CD14-positive monocyte (primary cell): ENCODE measurements around the gene QKI. TPM values are rescaled to one million over a fixed set of nuclear protein-coding genes. Genes with fewer than 3 reads are reported as not detected.

Source experiments
- DNase-seq, 3 donors: peaks; one replicate each; pipeline ENCODE4 v3.0.0-alpha.2; 2011 to 2022
- H2AFZ ChIP-seq: 2 replicates; pipeline ENCODE4 v1.6.0; 2012; ENCODE audit warnings: mild to moderate bottlenecking, low read depth, low read length, inconsistent platforms; ENCODE audit not compliant: insufficient read depth, poor library complexity, severe bottlenecking
- H3K27ac ChIP-seq, 2 donors: 1 replicate in 1 of 2; 2 replicates in 1 of 2; pipeline ENCODE4 v1.5.1; 2012 to 2013; ENCODE audit warnings: low read length in 2 of 2, control low read depth in 1 of 2, inconsistent platforms in 1 of 2, low read depth in 1 of 2, mild to moderate bottlenecking in 1 of 2
- H3K27me3 ChIP-seq, 2 donors: one replicate each; pipeline versions ENCODE4 v1.6.0 to v1.6.1; 2011 to 2013; ENCODE audit warnings: low read length in 2 of 2; ENCODE audit not compliant: control insufficient read depth in 2 of 2, insufficient read depth in 2 of 2
- H3K36me3 ChIP-seq, 2 donors: replicated peaks in 1 of 2; 1 replicate in 1 of 2; 2 replicates in 1 of 2; pipeline versions ENCODE4 v1.5.1 to v1.6.1; 2012 to 2013; ENCODE audit warnings: low read length in 2 of 2, control low read depth in 1 of 2, inconsistent platforms in 1 of 2, mild to moderate bottlenecking in 1 of 2; ENCODE audit not compliant: insufficient read depth in 2 of 2, control insufficient read depth in 1 of 2
- H3K4me1 ChIP-seq, 2 donors: 1 replicate in 1 of 2; 2 replicates in 1 of 2; pipeline versions ENCODE4 v1.5.1 to v1.6.1; 2012 to 2013; ENCODE audit warnings: low read length in 2 of 2, control low read depth in 1 of 2, inconsistent platforms in 1 of 2, mild to moderate bottlenecking in 1 of 2, moderate library complexity in 1 of 2; ENCODE audit not compliant: insufficient read depth in 2 of 2, control insufficient read depth in 1 of 2
- H3K4me2 ChIP-seq: replicated peaks from 2 replicates; pipeline ENCODE3; 2012; ENCODE audit warnings: low read length, moderate library complexity, mild to moderate bottlenecking; ENCODE audit not compliant: poor library complexity, severe bottlenecking; ENCODE audit errors: extremely low read depth
- H3K4me3 ChIP-seq, 3 experiments: fragments of 200-600 bp in 1 of 3; sonication (generic) in 1 of 3; replicated peaks in 1 of 3; 1 replicate in 2 of 3; 2 replicates in 1 of 3; pipeline ENCODE4 v1.5.1; 2011 to 2013; ENCODE audit warnings: low read length in 3 of 3, mild to moderate bottlenecking in 3 of 3, control low read depth in 2 of 3, low read depth in 2 of 3, inconsistent platforms in 1 of 3, moderate library complexity in 1 of 3
- H3K79me2 ChIP-seq: 2 replicates; pipeline ENCODE4 v1.6.0; 2012; ENCODE audit warnings: mild to moderate bottlenecking, control low read depth, inconsistent platforms, low read length, moderate library complexity; ENCODE audit not compliant: insufficient read depth
- H3K9ac ChIP-seq: 2 replicates; pipeline ENCODE4 v1.6.0; 2017; ENCODE audit warnings: low read length, mild to moderate bottlenecking; ENCODE audit not compliant: insufficient read depth, poor library complexity, severe bottlenecking
- H3K9me3 ChIP-seq, 2 donors: replicated peaks in 1 of 2; 1 replicate in 1 of 2; 2 replicates in 1 of 2; pipeline versions ENCODE4 v1.5.1 to v1.6.1; 2012 to 2013; ENCODE audit warnings: low read length in 2 of 2, control low read depth in 1 of 2; ENCODE audit not compliant: control insufficient read depth in 1 of 2, insufficient read depth in 1 of 2
- H4K20me1 ChIP-seq: 2 replicates; pipeline ENCODE4 v1.6.0; 2012; ENCODE audit warnings: mild to moderate bottlenecking, low read length, control low read depth, moderate library complexity; ENCODE audit not compliant: insufficient read depth
- H3K27ac Mint-ChIP-seq, 7 donors: one replicate each; pipeline ENCODE4 v1.8.0; 2020; ENCODE audit warnings: mild to moderate bottlenecking in 7 of 7, mixed read lengths in 7 of 7, moderate library complexity in 6 of 7, inconsistent platforms in 2 of 7
- H3K27me3 Mint-ChIP-seq, 3 donors: one replicate each; pipeline ENCODE4 v1.8.0; 2021 to 2022; ENCODE audit warnings: low read depth in 3 of 3, mild to moderate bottlenecking in 3 of 3, mixed read lengths in 3 of 3, moderate library complexity in 3 of 3, inconsistent platforms in 1 of 3
- H3K36me3 Mint-ChIP-seq, 2 donors: one replicate each; pipeline ENCODE4 v1.8.0; 2020; ENCODE audit warnings: mixed read lengths in 2 of 2, inconsistent platforms in 1 of 2, mild to moderate bottlenecking in 1 of 2
- H3K4me1 Mint-ChIP-seq: one replicate; pipeline ENCODE4 v1.8.0; 2020; ENCODE audit warnings: mild to moderate bottlenecking, mixed read lengths
- H3K4me3 Mint-ChIP-seq, 2 donors: one replicate each; pipeline ENCODE4 v1.8.0; 2020; ENCODE audit warnings: mild to moderate bottlenecking in 2 of 2, mixed read lengths in 2 of 2, moderate library complexity in 1 of 2
- H3K9me3 Mint-ChIP-seq, 7 donors: one replicate each; pipeline ENCODE4 v1.8.0; 2020 to 2022; ENCODE audit warnings: mixed read lengths in 7 of 7, mild to moderate bottlenecking in 6 of 7, moderate library complexity in 6 of 7, inconsistent platforms in 2 of 7
- WGBS: methylation state at CpG from one replicate; pipeline ENCODE4 v1.1.5; 2013; ENCODE audit warnings: missing lambda C conversion rate; ENCODE audit not compliant: insufficient coverage; 5-methylcytosine and 5-hydroxymethylcytosine counted together
- intact Hi-C, 2 donors: fragments of 100-400 bp; cut with micrococcal nuclease; formaldehyde crosslinking; loops; one replicate each; pipeline versions ENCODE4 v1.15.0 to v1.15.1; 2023
- polyA plus RNA-seq, 3 donors: library from polyadenylated mRNA; depleted of rRNA in 1 of 3; unstranded in 2 of 3; stranded (reverse) in 1 of 3; fragments of 300-500 nt in 2 of 3; fragments of >200 nt in 1 of 3; fragmentation: Illumina TruSeq in 2 of 3; gene quantifications; 1 replicate in 2 of 3; 2 replicates in 1 of 3; pipeline ENCODE4 v1.2.3, GENCODE V29; 2012 to 2021
- TF ChIP-seq, protein P1 (sequence below): fragments of 200-600 bp; IDR thresholded peaks from one replicate; pipeline ENCODE4 v1.8.0; 2022; ENCODE audit warnings: antibody characterized with exemption, mild to moderate bottlenecking

The QKI gene
- polyA plus RNA-seq, 3 donors, result 24.3 to 154 (median 71.8) TPM

DNA sequence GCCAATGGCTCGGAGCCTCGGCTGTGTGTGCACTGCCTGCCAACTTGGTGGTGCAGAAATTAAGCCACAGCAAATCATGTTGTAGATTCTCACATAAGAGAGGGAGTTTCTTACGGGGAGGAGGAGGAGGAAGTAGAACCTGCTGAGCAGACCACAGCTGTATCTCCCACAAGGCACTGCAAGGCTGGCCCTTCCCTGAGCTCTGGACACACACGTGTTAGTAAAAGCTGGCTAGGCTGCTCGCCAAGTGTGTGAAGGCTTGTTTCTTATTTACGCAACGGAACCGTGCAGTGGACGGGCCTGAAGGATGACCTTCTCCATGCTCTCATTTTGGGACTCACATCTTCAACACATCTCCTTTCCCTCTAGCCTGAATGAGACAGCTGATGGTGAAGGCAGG is 15.7 kb upstream of the QKI start:
- no peaks in the 10 kb centered on the region for H3K36me3 ChIP-seq
- intact Hi-C loops, result no loop called here
- Mint-ChIP-seq H3K27ac (peak overlapping the region; percentile 46 to 89 (median 84)), H3K4me1 (peaks cover 72% of the 10 kb centered on the region), H3K27me3 (peaks cover 0 to 3% (median 1%) of the 10 kb centered on the region in 3 donors), H3K9me3 (peaks cover 0 to 3% (median 0%) of the 10 kb centered on the region in 7 donors), H3K4me3 (peak overlapping the region in 1 of 2 donors; percentile 48), H3K36me3 (peaks cover 0 to 9% of the 10 kb centered on the region in 2 donors)
- H3K9ac ChIP-seq, result no peak overlapping the region
- H3K27me3 ChIP-seq, result no peaks in the 10 kb centered on the region
- TF ChIP-seq, protein P1, sequence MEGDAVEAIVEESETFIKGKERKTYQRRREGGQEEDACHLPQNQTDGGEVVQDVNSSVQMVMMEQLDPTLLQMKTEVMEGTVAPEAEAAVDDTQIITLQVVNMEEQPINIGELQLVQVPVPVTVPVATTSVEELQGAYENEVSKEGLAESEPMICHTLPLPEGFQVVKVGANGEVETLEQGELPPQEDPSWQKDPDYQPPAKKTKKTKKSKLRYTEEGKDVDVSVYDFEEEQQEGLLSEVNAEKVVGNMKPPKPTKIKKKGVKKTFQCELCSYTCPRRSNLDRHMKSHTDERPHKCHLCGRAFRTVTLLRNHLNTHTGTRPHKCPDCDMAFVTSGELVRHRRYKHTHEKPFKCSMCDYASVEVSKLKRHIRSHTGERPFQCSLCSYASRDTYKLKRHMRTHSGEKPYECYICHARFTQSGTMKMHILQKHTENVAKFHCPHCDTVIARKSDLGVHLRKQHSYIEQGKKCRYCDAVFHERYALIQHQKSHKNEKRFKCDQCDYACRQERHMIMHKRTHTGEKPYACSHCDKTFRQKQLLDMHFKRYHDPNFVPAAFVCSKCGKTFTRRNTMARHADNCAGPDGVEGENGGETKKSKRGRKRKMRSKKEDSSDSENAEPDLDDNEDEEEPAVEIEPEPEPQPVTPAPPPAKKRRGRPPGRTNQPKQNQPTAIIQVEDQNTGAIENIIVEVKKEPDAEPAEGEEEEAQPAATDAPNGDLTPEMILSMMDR, result no peak
- no peaks in the 10 kb centered on the region for H3K79me2 ChIP-seq
- H3K4me1 ChIP-seq, result peaks cover 37 to 50% of the 10 kb centered on the region in 2 donors
- no peaks in the 10 kb centered on the region for H3K9me3 ChIP-seq
- no peaks in the 10 kb centered on the region for H4K20me1 ChIP-seq
- H3K27ac ChIP-seq, result peak overlapping the region; percentile 55 to 60
- DNase-seq, result peak; percentile 74 to 83 (median 78)
- peak overlapping the region; percentile 17 for H3K4me2 ChIP-seq
- H2AFZ ChIP-seq, result peak overlapping the region; percentile 49
- no peak overlapping the region for H3K4me3 ChIP-seq
- 0% methylated on average over 3 of the region's 9 CpGs for WGBS

DNA sequence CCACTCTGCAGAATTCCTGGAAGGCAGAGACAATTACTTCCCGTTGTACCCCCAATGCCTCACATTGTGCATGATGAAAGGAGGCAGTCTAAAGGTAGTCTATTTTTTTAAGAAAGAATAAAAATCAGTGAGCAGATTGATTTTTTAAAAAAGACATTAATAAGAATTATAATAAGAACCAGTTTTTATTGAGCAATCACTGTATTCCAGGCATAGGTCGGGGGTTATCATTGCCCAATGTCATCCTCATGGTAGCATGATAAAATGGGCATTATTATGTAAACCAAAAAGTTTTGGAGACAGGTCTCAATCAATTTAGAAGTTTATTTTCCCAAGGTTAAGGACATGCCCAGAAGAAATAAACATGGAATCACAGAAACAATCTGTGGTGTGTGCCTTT is 14.0 kb upstream of the QKI start:
- Histone ChIP-seq H3K27ac (no peak overlapping the region), H3K4me3 (no peak overlapping the region), H3K27me3 (no peaks in the 10 kb centered on the region), H3K9ac (no peak overlapping the region), H3K79me2 (peaks cover 4% of the 10 kb centered on the region), H3K4me2 (no peak overlapping the region), H3K4me1 (peaks cover 54 to 65% of the 10 kb centered on the region in 2 donors), H3K9me3 (no peaks in the 10 kb centered on the region), H3K36me3 (no peaks in the 10 kb centered on the region), H2AFZ (no peak overlapping the region), H4K20me1 (no peaks in the 10 kb centered on the region)
- peaks cover 0 to 3% (median 0%) of the 10 kb centered on the region in 7 donors for H3K9me3 Mint-ChIP-seq
- H3K36me3 Mint-ChIP-seq, result peaks cover 0 to 9% of the 10 kb centered on the region in 2 donors
- no peak for DNase-seq
- intact Hi-C loops, result no loop called here
- no peak overlapping the region for H3K4me3 Mint-ChIP-seq
- H3K4me1 Mint-ChIP-seq, result peaks cover 83% of the 10 kb centered on the region
- no CpG with 5 or more reads among the region's 2 CpGs for WGBS
- TF ChIP-seq, protein P1, result no peak
- peaks cover 0 to 3% (median 1%) of the 10 kb centered on the region in 3 donors for H3K27me3 Mint-ChIP-seq
- H3K27ac Mint-ChIP-seq, result peak overlapping the region in 1 of 7 donors; percentile 38
